CD4-positive, alpha-beta T cell treated with Interleukin-12 subunit alpha and Interleukin-12 subunit beta, for 1 hour (primary cell): ENCODE results near the gene MYBPHL.

ENCODE experiments used
- DNase-seq: peaks from one replicate; pipeline ENCODE4 v3.0.0-alpha.2; 2020

The MYBPHL gene

GRCh38 chr1:109277434-109278204 is 29.2 kb downstream of the MYBPHL start:
- DNase-seq, result peak; percentile 69

GRCh38 chr1:109275706-109276345 is 31.0 kb downstream of the MYBPHL start:
- no peak for DNase-seq

- no peak for DNase-seq
Measured at GRCh38 chr1:109274533-109275476, 32.0 kb downstream of the MYBPHL start.

GRCh38 chr1:109273570-109274288 is 33.1 kb downstream of the MYBPHL start:
- no peak for DNase-seq

- no peak for DNase-seq
Measured at GRCh38 chr1:109272831-109273547, 33.8 kb downstream of the MYBPHL start.

- no peak for DNase-seq
Measured at GRCh38 chr1:109272021-109272799, 34.6 kb downstream of the MYBPHL start.

GRCh38 chr1:109271458-109271857 is 35.4 kb downstream of the MYBPHL start:
- no peak for DNase-seq

- no peak for DNase-seq
Measured at GRCh38 chr1:109270623-109271317, 36.0 kb downstream of the MYBPHL start.

GRCh38 chr1:109269981-109270622 is 36.7 kb downstream of the MYBPHL start:
- no peak for DNase-seq

- DNase-seq, result no peak
Measured at GRCh38 chr1:109269212-109269980, 37.4 kb downstream of the MYBPHL start.

GRCh38 chr1:109268431-109269211 is 38.2 kb downstream of the MYBPHL start:
- DNase-seq, result no peak

- DNase-seq, result no peak
Measured at GRCh38 chr1:109267743-109268300, 39.0 kb downstream of the MYBPHL start.

GRCh38 chr1:109266965-109267364 is 39.8 kb downstream of the MYBPHL start:
- no peak for DNase-seq

- DNase-seq, result no peak
Measured at GRCh38 chr1:109265741-109266330, 41.0 kb downstream of the MYBPHL start.

- no peak for DNase-seq
Measured at GRCh38 chr1:109265016-109265415, 41.8 kb downstream of the MYBPHL start.

GRCh38 chr1:109264379-109264755 is 42.4 kb downstream of the MYBPHL start:
- DNase-seq, result no peak

- peak; percentile 73 for DNase-seq
Measured at GRCh38 chr1:109263597-109264378, 43.0 kb downstream of the MYBPHL start.
